ENCODE data around the gene PML.

DNA sequence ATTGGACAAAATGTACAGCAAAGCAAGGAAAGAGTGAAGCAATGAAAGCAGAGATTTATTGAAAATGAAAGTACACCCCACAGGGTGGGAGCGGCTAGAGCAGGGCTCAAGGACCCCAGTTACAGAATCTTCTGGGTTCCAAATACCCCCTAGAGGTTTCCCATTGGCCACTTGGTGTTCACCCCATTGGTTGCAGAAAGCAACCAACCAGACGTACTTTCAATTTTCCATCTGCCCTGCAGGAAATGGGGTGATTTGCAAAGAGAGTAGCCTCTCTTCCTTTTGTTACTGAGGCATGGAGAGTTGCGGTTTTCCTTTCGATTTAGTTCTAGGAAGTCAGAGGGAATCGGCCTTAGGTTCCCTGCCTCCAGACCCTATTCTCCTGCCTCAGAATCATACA lies 2.4 kb downstream of the PML start:
- TF ChIP-seq, protein P1, sequence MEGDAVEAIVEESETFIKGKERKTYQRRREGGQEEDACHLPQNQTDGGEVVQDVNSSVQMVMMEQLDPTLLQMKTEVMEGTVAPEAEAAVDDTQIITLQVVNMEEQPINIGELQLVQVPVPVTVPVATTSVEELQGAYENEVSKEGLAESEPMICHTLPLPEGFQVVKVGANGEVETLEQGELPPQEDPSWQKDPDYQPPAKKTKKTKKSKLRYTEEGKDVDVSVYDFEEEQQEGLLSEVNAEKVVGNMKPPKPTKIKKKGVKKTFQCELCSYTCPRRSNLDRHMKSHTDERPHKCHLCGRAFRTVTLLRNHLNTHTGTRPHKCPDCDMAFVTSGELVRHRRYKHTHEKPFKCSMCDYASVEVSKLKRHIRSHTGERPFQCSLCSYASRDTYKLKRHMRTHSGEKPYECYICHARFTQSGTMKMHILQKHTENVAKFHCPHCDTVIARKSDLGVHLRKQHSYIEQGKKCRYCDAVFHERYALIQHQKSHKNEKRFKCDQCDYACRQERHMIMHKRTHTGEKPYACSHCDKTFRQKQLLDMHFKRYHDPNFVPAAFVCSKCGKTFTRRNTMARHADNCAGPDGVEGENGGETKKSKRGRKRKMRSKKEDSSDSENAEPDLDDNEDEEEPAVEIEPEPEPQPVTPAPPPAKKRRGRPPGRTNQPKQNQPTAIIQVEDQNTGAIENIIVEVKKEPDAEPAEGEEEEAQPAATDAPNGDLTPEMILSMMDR (conservative IDR thresholded peaks at IDR 0.05; ENCODE audit: low read length), result no peak
- TF ChIP-seq EZH2phosphoT487 (IDR thresholded peaks at IDR 0.05; ENCODE audit: borderline replicate concordance), result no peak

All from Loucy (cell line).